GM21423 (cell line): ENCODE measurements around the gene DNMT3A.

Source experiments
- ATAC-seq: cut with Tn5 transposase; IDR thresholded peaks from one replicate; pipeline ENCODE4 v1.9.1; 2021; ENCODE audit warnings: mild to moderate bottlenecking, moderate library complexity; ENCODE audit not compliant: unreplicated experiment

DNMT3A gene

GRCh38 chr2:25373269-25373981 lies 31.7 kb upstream of the DNMT3A start:
- no peak for ATAC-seq

GRCh38 chr2:25372405-25373268 lies 30.9 kb upstream of the DNMT3A start:
- no peak for ATAC-seq

GRCh38 chr2:25371253-25372241 lies 29.8 kb upstream of the DNMT3A start:
- ATAC-seq, result no peak

GRCh38 chr2:25369876-25370275 lies 28.2 kb upstream of the DNMT3A start:
- no peak for ATAC-seq

GRCh38 chr2:25369439-25369838 lies 27.7 kb upstream of the DNMT3A start:
- ATAC-seq, result no peak

- ATAC-seq, result no peak
Observed at GRCh38 chr2:25368660-25369059, 26.9 kb upstream of the DNMT3A start.

- no peak for ATAC-seq
Observed at GRCh38 chr2:25367296-25367695, 25.6 kb upstream of the DNMT3A start.

- no peak for ATAC-seq
Observed at GRCh38 chr2:25366629-25367028, 24.9 kb upstream of the DNMT3A start.

- ATAC-seq, result no peak
Observed at GRCh38 chr2:25365241-25365640, 23.5 kb upstream of the DNMT3A start.

- no peak for ATAC-seq
Observed at GRCh38 chr2:25363733-25364132, 22.0 kb upstream of the DNMT3A start.

- ATAC-seq, result peak; percentile 77
Observed at GRCh38 chr2:25362434-25363145, 20.9 kb upstream of the DNMT3A start.

- ATAC-seq, result peak; percentile 75
Observed at GRCh38 chr2:25362049-25362433, 20.3 kb upstream of the DNMT3A start.

- ATAC-seq, result no peak
Observed at GRCh38 chr2:25361261-25362048, 19.7 kb upstream of the DNMT3A start.

GRCh38 chr2:25358836-25359235 lies 17.1 kb upstream of the DNMT3A start:
- ATAC-seq, result no peak

GRCh38 chr2:25358249-25358815 lies 16.6 kb upstream of the DNMT3A start:
- no peak for ATAC-seq

GRCh38 chr2:25356088-25356487 lies 14.4 kb upstream of the DNMT3A start:
- ATAC-seq, result no peak

GRCh38 chr2:25355270-25355669 lies 13.5 kb upstream of the DNMT3A start:
- no peak for ATAC-seq

- no peak for ATAC-seq
Observed at GRCh38 chr2:25354116-25354515, 12.4 kb upstream of the DNMT3A start.

GRCh38 chr2:25349397-25349796 lies 7.7 kb upstream of the DNMT3A start:
- no peak for ATAC-seq
